GM21390 (cell line): ENCODE data around the gene PCARE.
"Not testable (repeated sequence)": the region's sequence is repeated elsewhere in the genome, so short reads cannot be mapped to it uniquely, and the experiment has no call there.

Experiments used
- ATAC-seq: cut with Tn5 transposase; IDR thresholded peaks from one replicate; pipeline ENCODE4 v1.9.1; 2021; ENCODE audit not compliant: unreplicated experiment

PCARE gene

DNA sequence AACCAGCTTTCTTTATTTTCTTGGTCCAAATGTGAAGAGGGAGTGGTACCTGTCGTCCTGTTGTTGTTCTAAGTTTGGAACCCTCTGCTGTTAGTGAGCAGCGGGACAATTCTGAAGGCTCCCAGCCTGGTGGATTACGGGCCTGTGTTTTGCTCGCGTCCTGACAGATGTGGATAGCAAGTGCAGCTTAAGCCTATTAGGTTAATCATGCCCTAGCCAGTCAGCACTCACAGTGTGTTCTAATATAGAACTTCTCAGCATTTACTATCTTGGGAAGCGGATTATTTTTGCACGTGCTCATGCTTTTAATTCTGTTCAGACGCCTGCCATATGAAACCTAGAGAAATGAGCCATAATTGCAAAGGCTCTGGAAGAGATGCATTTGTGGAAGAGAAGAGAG, at the start of gene PCARE:
PCARE (minus strand) TSS at position 113 of the 400 bp plus-strand sequence. CDS start 262 bp downstream, outside the sequence.
- ATAC-seq = no peak

DNA sequence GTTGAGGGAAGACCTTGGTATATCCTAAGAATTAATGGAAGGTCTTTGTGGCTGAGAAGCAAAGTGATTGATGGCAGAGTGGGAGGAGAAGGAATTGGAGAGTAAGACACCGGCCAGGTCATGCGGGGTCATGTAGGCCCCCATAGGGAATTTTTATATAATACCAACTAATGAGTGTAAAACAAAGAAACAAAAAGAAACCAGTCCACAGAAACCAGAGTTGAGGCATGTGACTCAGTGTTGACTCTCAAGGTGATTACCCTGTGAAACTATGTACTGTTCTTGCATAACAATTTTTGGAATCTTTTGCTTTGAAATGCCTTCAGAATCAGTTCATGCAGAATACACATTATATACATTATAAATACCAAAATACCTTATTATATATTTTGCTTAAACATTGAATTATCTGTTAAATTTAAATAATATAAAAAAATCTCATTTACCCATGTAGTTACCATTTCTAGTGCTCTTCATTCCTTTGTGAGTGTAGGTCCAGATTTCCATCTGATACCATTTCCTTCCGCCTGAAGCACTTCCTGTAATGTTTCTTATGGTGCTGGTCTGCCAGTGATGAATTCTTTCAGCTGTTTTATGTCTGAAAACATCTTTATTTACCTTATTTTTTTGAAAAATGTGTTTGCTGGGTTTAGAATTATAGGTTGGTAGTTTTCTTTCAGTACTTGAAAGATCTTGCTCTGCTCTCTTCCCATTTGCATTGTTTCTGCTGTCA, 49.5 kb upstream of the PCARE start:
- ATAC-seq = no peak

GRCh38 chr2:29120846-29121245, 46.5 kb upstream of the PCARE start:
- ATAC-seq = no peak

DNA sequence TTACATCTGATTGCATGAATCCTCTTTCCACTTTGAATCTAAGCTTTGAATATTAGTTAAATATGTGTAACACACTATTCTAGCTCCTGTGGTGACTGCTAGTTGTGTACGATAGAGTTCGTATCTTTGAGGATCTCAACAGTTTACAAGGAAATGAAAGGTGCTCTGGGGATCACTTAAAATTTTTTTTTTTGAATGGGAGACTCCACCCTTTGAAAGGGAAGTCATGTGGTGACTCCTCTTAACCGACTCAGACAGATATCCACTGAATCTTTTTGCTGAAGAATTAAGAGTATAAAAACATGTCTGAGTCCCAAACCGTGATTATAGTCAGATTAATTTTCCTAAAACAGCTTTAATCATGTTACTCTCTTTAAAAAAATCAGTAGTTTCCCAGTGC, 44.9 kb upstream of the PCARE start:
- no peak for ATAC-seq

- no peak for ATAC-seq
These were observed 43.4 kb upstream of the PCARE start for GRCh38 chr2:29117636-29118303.

DNA sequence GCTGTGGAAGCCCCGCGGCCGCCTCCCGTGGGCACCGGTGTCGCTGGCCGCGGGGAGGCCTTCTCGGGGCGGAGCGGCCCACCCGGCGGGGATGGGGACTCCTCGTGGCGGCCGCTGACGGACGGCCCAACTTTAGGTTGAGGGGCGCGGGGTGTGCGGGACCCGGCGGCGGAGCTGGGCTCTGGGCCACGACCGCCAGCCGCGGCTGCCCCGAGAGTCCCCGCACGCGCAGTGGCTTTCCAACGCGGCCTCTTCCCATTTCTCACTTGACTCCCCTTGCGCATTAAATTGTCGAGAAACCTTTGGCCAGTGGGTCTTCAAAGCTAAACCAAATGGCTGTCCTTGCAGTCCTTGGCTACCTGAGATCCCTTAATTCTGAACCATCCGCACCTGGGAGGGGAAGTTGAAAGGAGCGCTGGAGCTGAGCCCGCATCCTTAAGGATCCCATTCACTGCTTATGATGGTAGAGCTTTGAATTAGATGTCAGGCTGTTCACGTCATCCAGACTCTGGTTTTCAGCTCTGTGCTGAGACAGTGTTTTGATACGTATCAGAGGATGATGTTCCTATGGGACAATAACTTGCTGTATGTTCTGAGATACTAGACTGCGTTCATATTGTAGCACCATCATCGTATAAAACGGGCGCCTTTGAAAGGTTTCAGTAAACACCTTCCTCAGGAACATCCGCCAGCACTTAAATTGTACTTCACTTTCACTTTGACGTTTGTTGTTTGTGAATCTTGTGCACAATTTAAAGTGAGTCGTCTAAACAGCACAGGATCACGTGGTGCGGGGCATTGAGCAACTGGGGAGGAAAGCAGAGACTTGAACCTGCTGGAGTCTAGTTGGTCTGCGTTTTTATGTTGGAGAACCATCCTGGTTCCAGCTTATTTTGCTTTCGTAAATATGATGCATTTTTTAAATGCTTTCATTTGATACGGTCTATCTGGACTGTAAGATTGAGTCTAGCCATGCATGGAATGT, 41.8 kb upstream of the PCARE start:
- peak; percentile 40 for ATAC-seq

DNA sequence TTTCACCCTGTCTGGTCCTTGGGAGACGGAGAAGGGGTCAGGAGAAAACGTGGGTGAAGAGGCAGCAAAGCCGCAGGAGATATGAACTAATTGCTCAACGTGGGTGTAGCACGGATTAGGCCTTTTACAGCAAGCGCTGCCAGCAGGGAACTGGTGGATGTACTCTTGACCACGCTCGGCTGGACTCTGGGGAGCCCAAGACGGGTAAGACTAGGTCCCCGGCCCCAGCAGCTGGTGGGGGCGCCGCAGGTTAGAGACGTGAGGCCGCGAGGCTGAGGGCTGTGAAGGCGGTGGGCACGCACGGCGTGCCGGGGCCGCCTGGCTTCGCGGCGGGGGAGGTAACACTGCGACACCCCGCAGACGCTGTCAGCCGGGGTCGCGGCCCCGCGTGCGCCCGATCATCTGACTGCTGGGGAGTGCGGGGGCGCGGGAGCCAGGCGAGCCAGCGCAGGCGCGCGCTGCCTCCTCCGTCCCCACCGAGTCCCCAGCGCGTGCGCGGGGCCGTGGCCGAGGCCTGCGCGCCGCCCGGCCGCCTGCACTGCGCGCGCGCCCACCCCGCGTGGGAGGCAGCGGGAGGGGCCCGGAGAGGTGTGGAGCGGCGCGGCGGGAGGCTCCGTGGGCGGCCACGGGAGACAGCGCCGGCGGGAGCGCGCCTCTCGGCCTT, 40.8 kb upstream of the PCARE start, which contains the start of gene CLIP4:
CLIP4 (plus strand) TSS at position 470 of the 664 bp plus-strand sequence. CDS start 5,974 bp downstream, outside the sequence.
- peak; percentile 45 for ATAC-seq

GRCh38 chr2:29114586-29114945, 40.2 kb upstream of the PCARE start:
- no peak for ATAC-seq

DNA sequence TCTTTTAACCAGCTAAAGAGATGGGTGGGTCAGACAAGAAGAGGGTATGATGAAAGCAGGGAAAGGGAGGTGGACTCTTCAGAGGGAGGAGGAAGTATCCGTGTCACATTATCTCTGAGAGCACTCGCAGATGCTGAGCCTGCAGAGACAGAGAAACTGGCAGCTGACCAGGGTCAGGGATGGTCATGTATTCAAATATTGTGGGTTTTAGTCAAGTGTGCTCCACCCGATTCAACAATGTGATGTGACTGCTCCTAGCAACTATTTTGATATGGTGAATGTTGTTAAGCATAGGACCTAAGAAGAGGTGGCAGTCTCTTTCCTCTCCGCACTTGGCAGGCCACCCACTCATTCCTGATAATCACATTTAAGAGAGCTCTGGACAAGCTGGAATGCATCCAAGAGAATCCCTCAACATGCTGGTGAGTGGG, 39.6 kb upstream of the PCARE start:
- no peak for ATAC-seq

GRCh38 chr2:29113027-29113686, 38.8 kb upstream of the PCARE start:
- no peak for ATAC-seq

- ATAC-seq = no peak
These were observed 38.1 kb upstream of the PCARE start for GRCh38 chr2:29112379-29112778.

- peak; percentile 40 for ATAC-seq
These were observed 36.7 kb upstream of the PCARE start for GRCh38 chr2:29110916-29111535.

- ATAC-seq = no peak
These were observed 34.9 kb upstream of the PCARE start for GRCh38 chr2:29109246-29109645.

DNA sequence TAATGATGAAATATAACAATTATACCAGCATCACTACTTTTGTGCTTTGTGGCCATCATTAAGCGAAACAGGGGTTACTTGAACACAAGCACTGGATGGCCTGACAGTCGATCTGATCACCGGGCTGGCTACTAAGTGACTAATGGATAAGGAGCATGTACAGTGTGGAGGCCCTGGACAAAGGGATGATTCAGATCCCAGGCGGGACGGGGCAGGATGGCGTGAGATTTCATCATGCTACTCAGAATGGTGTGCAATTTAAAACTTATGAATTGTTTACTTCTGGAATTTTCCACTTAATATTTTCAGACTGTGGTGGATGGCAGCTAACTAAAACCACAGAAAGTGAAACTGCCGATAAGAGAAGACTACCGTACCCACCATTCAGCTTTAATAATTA, 33.9 kb upstream of the PCARE start:
- ATAC-seq = no peak

DNA sequence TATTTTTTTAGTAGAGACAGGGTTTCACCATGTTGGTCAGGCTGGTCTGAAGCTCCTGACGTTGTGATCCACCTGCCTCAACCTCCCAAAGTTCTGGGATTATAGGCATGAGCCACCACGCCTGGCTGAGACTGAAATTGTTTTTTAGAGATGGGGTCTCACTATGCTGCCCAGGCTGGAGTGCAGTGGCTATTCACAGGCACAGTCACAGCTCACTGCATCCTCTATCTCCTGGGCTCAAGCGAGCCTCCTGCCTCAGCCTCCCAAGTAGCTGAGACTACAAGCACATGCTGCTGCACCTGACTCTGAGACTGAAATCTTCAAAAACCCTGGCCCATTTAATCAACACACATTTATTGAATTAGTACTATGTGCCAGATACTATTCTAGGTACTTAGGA, 33.2 kb upstream of the PCARE start:
- ATAC-seq = not testable (repeated sequence)

- no peak for ATAC-seq
These were observed 32.7 kb upstream of the PCARE start for GRCh38 chr2:29106980-29107388.

GRCh38 chr2:29106256-29106655, 31.9 kb upstream of the PCARE start:
- ATAC-seq = no peak

DNA sequence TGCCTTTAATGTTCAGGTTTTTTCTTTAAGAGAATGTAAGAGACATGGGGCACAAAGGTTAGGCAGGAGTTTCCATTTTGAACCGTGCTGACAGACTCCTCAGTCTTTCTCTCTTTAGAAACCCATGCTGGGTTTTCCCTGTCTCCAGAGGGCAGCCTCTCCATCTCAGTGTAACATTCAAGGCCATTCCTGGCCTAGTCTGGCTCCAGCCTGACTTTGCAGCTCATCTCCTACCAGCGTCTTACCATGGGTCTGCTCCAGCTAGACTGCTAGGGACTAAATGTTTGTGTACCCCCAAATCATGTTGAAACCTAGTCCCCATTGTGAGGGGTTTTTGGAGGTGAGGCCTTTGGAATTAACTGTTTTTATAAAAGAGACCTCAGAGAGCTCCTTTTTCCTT, 31.1 kb upstream of the PCARE start:
- ATAC-seq = no peak

GRCh38 chr2:29104688-29105087, 30.4 kb upstream of the PCARE start:
- ATAC-seq = no peak

GRCh38 chr2:29100564-29100963, 26.2 kb upstream of the PCARE start:
- no peak for ATAC-seq
